WTC11 (cell line): ENCODE data around the gene PLEKHF1. TPM values are rescaled to one million over a fixed set of nuclear protein-coding genes. Genes with fewer than 3 reads are reported as not detected.

Source experiments
- ATAC-seq: fragments of 200-7000 bp; cut with Tn5 transposase; 2 replicates; pipeline ENCODE4 v1.10.0; 2021; ENCODE audit warnings: mild to moderate bottlenecking, moderate library complexity
- CTCF ChIA-PET: fragments of 300-600 bp; sonication (Branson Sonifier 250); formaldehyde crosslinking; loops from one replicate; lab custom pipeline; 2021; ENCODE audit warnings: antibody characterized with exemption; lab: Charles Lee
- POLR2A ChIA-PET: fragments of 350-600 bp; sonication (Branson Sonifier 250); formaldehyde crosslinking; loops from one replicate; lab custom pipeline; 2021; ENCODE audit warnings: antibody characterized with exemption; lab: Charles Lee
- DNase-seq: peaks from one replicate; pipeline ENCODE4 v3.0.0; 2021; ENCODE audit warnings: low spot score
- H3K27ac Mint-ChIP-seq: 2 replicates; pipeline ENCODE4 v1.8.0; 2021; ENCODE audit warnings: mixed read lengths
- H3K27me3 Mint-ChIP-seq: 2 replicates; pipeline ENCODE4 v1.8.0; 2021; ENCODE audit warnings: low read depth, mild to moderate bottlenecking, moderate library complexity, mixed read lengths
- H3K36me3 Mint-ChIP-seq: 2 replicates; pipeline ENCODE4 v1.8.0; 2021; ENCODE audit warnings: mixed read lengths
- H3K4me1 Mint-ChIP-seq: 2 replicates; pipeline ENCODE4 v1.8.0; 2022; ENCODE audit warnings: mixed read lengths
- H3K4me3 Mint-ChIP-seq: 2 replicates; pipeline ENCODE4 v1.8.0; 2021; ENCODE audit warnings: mild to moderate bottlenecking, moderate library complexity, mixed read lengths
- H3K9me3 Mint-ChIP-seq: 2 replicates; pipeline ENCODE4 v1.8.0; 2021; ENCODE audit warnings: mixed read lengths
- AFF4 ChIP-seq: sonication (generic); formaldehyde crosslinking; IDR thresholded peaks from 2 replicates; pipeline ENCODE4 v1.8.1; 2023; ENCODE audit warnings: mild to moderate bottlenecking, missing genetic modification reagents, borderline replicate concordance
- AR ChIP-seq: fragments of 250-450 bp; sonication (Bioruptor Pico); IDR thresholded peaks from 2 replicates; pipeline ENCODE4 v1.9.0; 2021; ENCODE audit warnings: mild to moderate bottlenecking
- ARID4B ChIP-seq: sonication (generic); formaldehyde crosslinking; IDR thresholded peaks from 2 replicates; pipeline ENCODE4 v1.8.0; 2023; ENCODE audit warnings: missing genetic modification reagents, mild to moderate bottlenecking, borderline replicate concordance
- ATF3 ChIP-seq: sonication (generic); formaldehyde crosslinking; conservative IDR thresholded peaks from 2 replicates; pipeline ENCODE4 v1.8.1; 2022; ENCODE audit warnings: mild to moderate bottlenecking, missing genetic modification reagents
- CBFB ChIP-seq: sonication (generic); formaldehyde crosslinking; IDR thresholded peaks from 2 replicates; pipeline ENCODE4 v1.8.1; 2022; ENCODE audit warnings: mild to moderate bottlenecking, low read depth, missing genetic modification reagents
- ELF4 ChIP-seq: sonication (generic); formaldehyde crosslinking; IDR thresholded peaks from 2 replicates; pipeline ENCODE4 v1.8.1; 2022; ENCODE audit warnings: low read depth, mild to moderate bottlenecking, moderate library complexity, missing genetic modification reagents
- EMX1 ChIP-seq: fragments of 250-450 bp; sonication (Bioruptor Pico); IDR thresholded peaks from 2 replicates; pipeline ENCODE4 v1.8.0; 2021; ENCODE audit warnings: mild to moderate bottlenecking
- GABPB1 ChIP-seq: sonication (generic); formaldehyde crosslinking; IDR thresholded peaks from 2 replicates; pipeline ENCODE4 v1.8.1; 2023; ENCODE audit warnings: mild to moderate bottlenecking, missing genetic modification reagents
- IRF2 ChIP-seq: sonication (generic); formaldehyde crosslinking; IDR thresholded peaks from 2 replicates; pipeline ENCODE4 v1.8.0; 2022; ENCODE audit warnings: low read depth, missing genetic modification reagents, borderline replicate concordance
- KAT7 ChIP-seq: sonication (generic); formaldehyde crosslinking; IDR thresholded peaks from 2 replicates; pipeline ENCODE4 v1.8.1; 2023; ENCODE audit warnings: missing genetic modification reagents, mild to moderate bottlenecking, borderline replicate concordance
- MLX ChIP-seq: sonication (generic); formaldehyde crosslinking; IDR thresholded peaks from 2 replicates; pipeline ENCODE4 v1.8.1; 2023; ENCODE audit warnings: mild to moderate bottlenecking, missing genetic modification reagents, moderate library complexity
- NR1H2 ChIP-seq: sonication (generic); formaldehyde crosslinking; IDR thresholded peaks from 2 replicates; pipeline ENCODE4 v1.9.0; 2021; ENCODE audit warnings: mild to moderate bottlenecking, moderate library complexity, missing genetic modification reagents
- PRRX2 ChIP-seq: fragments of 250-450 bp; sonication (Bioruptor Pico); IDR thresholded peaks from 2 replicates; pipeline ENCODE4 v1.8.0; 2021; ENCODE audit warnings: mild to moderate bottlenecking
- SMAD3 ChIP-seq: sonication (generic); formaldehyde crosslinking; IDR thresholded peaks from 2 replicates; pipeline ENCODE4 v1.8.0; 2022; ENCODE audit warnings: missing genetic modification reagents, mild to moderate bottlenecking, borderline replicate concordance
- SMAD4 ChIP-seq: sonication (generic); formaldehyde crosslinking; IDR thresholded peaks from 2 replicates; pipeline ENCODE4 v1.8.0; 2022; ENCODE audit warnings: mild to moderate bottlenecking, missing genetic modification reagents
- SOX15 ChIP-seq: fragments of 250-450 bp; sonication (Bioruptor Pico); IDR thresholded peaks from 2 replicates; pipeline ENCODE4 v1.9.0; 2021; ENCODE audit warnings: mild to moderate bottlenecking
- SP1 ChIP-seq: sonication (generic); formaldehyde crosslinking; conservative IDR thresholded peaks from 2 replicates; pipeline ENCODE4 v1.8.1; 2022; ENCODE audit warnings: missing genetic modification reagents
- TCF7 ChIP-seq: sonication (generic); formaldehyde crosslinking; IDR thresholded peaks from 2 replicates; pipeline ENCODE4 v1.8.0; 2022; ENCODE audit warnings: mild to moderate bottlenecking, low read depth, missing genetic modification reagents, moderate library complexity
- TEAD1 ChIP-seq: sonication (generic); formaldehyde crosslinking; IDR thresholded peaks from 2 replicates; pipeline ENCODE4 v1.8.0; 2022; ENCODE audit warnings: mild to moderate bottlenecking, missing genetic modification reagents
- ZBTB21 ChIP-seq: sonication (generic); formaldehyde crosslinking; IDR thresholded peaks from 2 replicates; pipeline ENCODE4 v1.8.1; 2023; ENCODE audit warnings: mild to moderate bottlenecking, missing genetic modification reagents, borderline replicate concordance
- total RNA-seq: library from RNA; stranded (reverse); gene quantifications from 3 replicates; pipeline ENCODE4 v1.2.3, GENCODE V29; 2021

The PLEKHF1 gene
- total RNA-seq, 1 experiment from 2014 or later, result 17.9 TPM

- TF ChIP-seq AR (CRISPR knock-in tag), result no peak
Measured at GRCh38 chr19:29687244-29687896, 22.1 kb downstream of the PLEKHF1 start (continued).

GRCh38 chr19:29687897-29688728 lies 22.9 kb downstream of the PLEKHF1 start:
- Mint-ChIP-seq H3K27ac (no peak overlapping the region), H3K4me1 (peaks cover 3% of the 10 kb centered on the region), H3K36me3 (peaks cover 4% of the 10 kb centered on the region; the same call in 1 of the 2 replicates), H3K27me3 (no peaks in the 10 kb centered on the region)
- POLR2A ChIA-PET, result no interaction called here
- TF ChIP-seq SOX15 (no peak), KAT7 (CRISPR knock-in tag) (no peak), SMAD4 (CRISPR knock-in tag) (no peak), MLX (no peak), SMAD3 (CRISPR knock-in tag) (no peak), TEAD1 (CRISPR knock-in tag) (no peak), NR1H2 (no peak), GABPB1 (CRISPR knock-in tag) (no peak), CBFB (no peak), IRF2 (CRISPR knock-in tag) (no peak), SP1 (no peak), ZBTB21 (CRISPR knock-in tag) (no peak), TCF7 (CRISPR knock-in tag) (no peak), EMX1 (CRISPR knock-in tag) (no peak), PRRX2 (CRISPR knock-in tag) (no peak), ELF4 (CRISPR knock-in tag) (no peak), AFF4 (CRISPR knock-in tag) (no peak), ARID4B (CRISPR knock-in tag) (no peak), ATF3 (CRISPR knock-in tag) (no peak)
- TF ChIP-seq, all 79 proteins: peak for 0
- CTCF ChIA-PET, result interaction anchor here (2.5 kb wide), 1 partner anchor 78 kb away, joined by 5 read pairs; no protein-coding TSS in a partner anchor
- H3K9me3 Mint-ChIP-seq, result peaks cover 23% of the 10 kb centered on the region
- no peak for DNase-seq
- no peak overlapping the region for H3K4me3 Mint-ChIP-seq
- ATAC-seq, result no peak
